Measurements from ENCODE around the gene TEFM.

The TEFM gene, protein sequence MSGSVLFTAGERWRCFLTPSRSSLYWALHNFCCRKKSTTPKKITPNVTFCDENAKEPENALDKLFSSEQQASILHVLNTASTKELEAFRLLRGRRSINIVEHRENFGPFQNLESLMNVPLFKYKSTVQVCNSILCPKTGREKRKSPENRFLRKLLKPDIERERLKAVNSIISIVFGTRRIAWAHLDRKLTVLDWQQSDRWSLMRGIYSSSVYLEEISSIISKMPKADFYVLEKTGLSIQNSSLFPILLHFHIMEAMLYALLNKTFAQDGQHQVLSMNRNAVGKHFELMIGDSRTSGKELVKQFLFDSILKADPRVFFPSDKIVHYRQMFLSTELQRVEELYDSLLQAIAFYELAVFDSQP

DNA sequence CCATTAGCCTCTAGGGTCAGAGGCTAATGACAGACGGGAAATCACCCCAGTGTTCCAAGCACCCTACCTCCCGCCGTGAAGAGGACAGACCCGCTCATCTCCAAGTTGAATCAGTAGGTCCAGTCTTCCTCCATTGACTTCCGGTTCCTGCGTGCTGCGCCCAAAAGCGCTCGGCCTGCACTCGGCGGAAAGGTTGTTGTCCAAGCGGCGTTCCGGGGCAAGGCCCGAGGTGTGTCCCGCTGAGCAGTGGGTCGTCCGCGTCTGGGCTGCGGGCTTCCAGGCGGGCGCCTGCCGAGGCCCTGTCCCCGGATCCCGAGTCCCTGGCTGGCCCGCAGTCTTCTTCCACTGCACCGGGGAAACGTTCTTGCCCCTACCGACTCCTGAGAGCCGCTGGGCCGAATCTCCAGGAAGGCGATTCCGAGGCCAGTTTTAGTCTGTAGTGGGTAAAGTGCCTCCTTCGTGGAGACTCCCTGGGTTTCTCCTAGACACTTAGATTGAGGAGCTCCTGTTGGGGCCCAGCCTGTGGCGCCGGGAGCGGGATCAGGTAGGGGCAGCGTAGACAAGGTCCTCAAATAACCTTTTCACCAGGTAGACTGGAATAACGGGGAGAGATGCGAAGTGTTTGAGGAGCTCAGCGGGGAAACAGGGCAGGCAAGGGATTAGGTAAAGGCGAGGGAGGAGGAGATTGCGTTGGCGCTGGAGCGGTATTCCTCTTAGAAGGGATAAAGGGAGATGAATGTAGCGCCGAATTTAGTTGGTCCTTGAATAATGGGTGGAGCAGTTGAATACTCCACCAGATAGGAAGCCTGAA lies at the start of gene TEFM:
TEFM (minus strand) TSS at position 138 of the 811 bp plus-strand sequence; CDS start at position 98, 40 bp downstream.
- H3K79me2 ChIP-seq (ENCODE audit: insufficient read depth, low read length) = peaks cover 39% of the 10 kb centered on the region
- no peaks in the 10 kb centered on the region for H3K36me3 ChIP-seq (ENCODE audit: insufficient read depth, low read length)
- no peaks in the 10 kb centered on the region for H4K20me1 ChIP-seq (ENCODE audit: insufficient read depth, low read length, poor library complexity, severe bottlenecking)
- H3K4me1 ChIP-seq (ENCODE audit: insufficient read depth, low read length, poor library complexity, severe bottlenecking) = peaks cover 20% of the 10 kb centered on the region
- no peaks in the 10 kb centered on the region for H3K27me3 ChIP-seq (ENCODE audit: insufficient read depth, low read length, poor library complexity, severe bottlenecking)
- H2AFZ ChIP-seq (ENCODE audit: low read length) = peak within 1 kb of the TSS; percentile 99
- peak within 1 kb of the TSS; percentile 95 for H3K9ac ChIP-seq (ENCODE audit: low read depth, low read length, poor library complexity, severe bottlenecking)
- no peaks in the 10 kb centered on the region for H3K9me3 ChIP-seq (ENCODE audit: insufficient read depth, low read depth, low read length)
- H3K9me2 ChIP-seq (replicated peaks; ENCODE audit: low read depth, low read length) = no peaks in the 10 kb centered on the region
- H3F3A ChIP-seq (ENCODE audit: low read depth) = no peaks in the 10 kb centered on the region
- peak within 1 kb of the TSS; percentile 98 for H3K4me3 ChIP-seq (ENCODE audit: low read length, poor library complexity, severe bottlenecking)
- H3K4me2 ChIP-seq (ENCODE audit: low read depth, low read length, poor library complexity, severe bottlenecking) = peak within 1 kb of the TSS; percentile 100
- TF ChIP-seq, protein P1, sequence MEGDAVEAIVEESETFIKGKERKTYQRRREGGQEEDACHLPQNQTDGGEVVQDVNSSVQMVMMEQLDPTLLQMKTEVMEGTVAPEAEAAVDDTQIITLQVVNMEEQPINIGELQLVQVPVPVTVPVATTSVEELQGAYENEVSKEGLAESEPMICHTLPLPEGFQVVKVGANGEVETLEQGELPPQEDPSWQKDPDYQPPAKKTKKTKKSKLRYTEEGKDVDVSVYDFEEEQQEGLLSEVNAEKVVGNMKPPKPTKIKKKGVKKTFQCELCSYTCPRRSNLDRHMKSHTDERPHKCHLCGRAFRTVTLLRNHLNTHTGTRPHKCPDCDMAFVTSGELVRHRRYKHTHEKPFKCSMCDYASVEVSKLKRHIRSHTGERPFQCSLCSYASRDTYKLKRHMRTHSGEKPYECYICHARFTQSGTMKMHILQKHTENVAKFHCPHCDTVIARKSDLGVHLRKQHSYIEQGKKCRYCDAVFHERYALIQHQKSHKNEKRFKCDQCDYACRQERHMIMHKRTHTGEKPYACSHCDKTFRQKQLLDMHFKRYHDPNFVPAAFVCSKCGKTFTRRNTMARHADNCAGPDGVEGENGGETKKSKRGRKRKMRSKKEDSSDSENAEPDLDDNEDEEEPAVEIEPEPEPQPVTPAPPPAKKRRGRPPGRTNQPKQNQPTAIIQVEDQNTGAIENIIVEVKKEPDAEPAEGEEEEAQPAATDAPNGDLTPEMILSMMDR (conservative IDR thresholded peaks at IDR 0.05; ENCODE audit: low read length) = no peak
- TF ChIP-seq EZH2phosphoT487 (IDR thresholded peaks at IDR 0.05; ENCODE audit: borderline replicate concordance) = no peak

DNA sequence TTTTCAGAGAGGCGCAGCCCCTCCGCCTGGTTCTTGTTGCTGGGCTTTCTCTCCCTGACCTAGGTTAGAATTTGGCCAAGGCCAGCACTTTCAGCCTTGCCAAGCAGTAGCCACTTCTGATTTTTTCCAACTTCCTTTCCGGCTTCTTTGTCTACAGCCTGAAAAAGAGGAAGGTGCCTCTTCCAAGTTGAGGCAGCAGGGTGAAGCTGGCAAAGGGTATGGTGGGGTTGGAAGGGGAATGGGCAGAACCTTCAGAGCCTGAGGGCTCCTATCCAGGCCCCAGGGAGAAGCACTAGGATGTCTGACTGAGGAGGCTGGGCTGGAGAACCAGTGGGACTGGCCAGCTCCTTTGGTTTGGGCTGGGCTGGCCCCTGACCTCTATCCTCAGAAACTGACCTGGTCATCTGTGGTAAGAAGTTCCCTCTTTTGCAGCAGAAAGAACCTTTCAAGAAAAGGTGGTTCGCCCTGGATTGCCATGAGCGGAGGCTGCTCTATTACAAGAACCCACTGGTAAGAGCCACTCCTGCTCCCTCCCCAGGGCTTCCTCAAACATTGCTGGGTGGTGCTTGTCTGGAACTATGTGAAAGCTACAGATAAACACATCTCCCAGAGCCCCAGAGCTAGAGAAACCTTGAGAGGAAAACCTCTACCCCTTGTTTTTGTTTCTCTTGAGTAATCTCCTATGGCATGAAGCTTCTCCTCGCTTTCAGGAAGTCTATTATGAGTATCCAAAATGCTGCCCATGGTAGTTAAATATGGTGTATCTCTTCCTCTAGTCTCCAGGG lies 48.2 kb upstream of the TEFM start:
- H3K4me2 ChIP-seq (ENCODE audit: low read depth, low read length, poor library complexity, severe bottlenecking) = no peak overlapping the region
- H2AFZ ChIP-seq (ENCODE audit: low read length) = peak overlapping the region; percentile 45; the same call in 1 of the 2 replicates

More for the DNA sequence above, 48.2 kb upstream of the TEFM start:
- no peaks in the 10 kb centered on the region for H3K4me1 ChIP-seq (ENCODE audit: insufficient read depth, low read length, poor library complexity, severe bottlenecking)
- no peaks in the 10 kb centered on the region for H4K20me1 ChIP-seq (ENCODE audit: insufficient read depth, low read length, poor library complexity, severe bottlenecking)
- no peaks in the 10 kb centered on the region for H3K9me2 ChIP-seq (replicated peaks; ENCODE audit: low read depth, low read length)
- no peak overlapping the region for H3K4me3 ChIP-seq (ENCODE audit: low read length, poor library complexity, severe bottlenecking)
- no peak for TF ChIP-seq EZH2phosphoT487 (IDR thresholded peaks at IDR 0.05; ENCODE audit: borderline replicate concordance)
- TF ChIP-seq, protein P1 (conservative IDR thresholded peaks at IDR 0.05; ENCODE audit: low read length) = no peak
- H3K9ac ChIP-seq (ENCODE audit: low read depth, low read length, poor library complexity, severe bottlenecking) = no peak overlapping the region
- H3K27me3 ChIP-seq (ENCODE audit: insufficient read depth, low read length, poor library complexity, severe bottlenecking) = no peaks in the 10 kb centered on the region
- H3K79me2 ChIP-seq (ENCODE audit: insufficient read depth, low read length) = no peaks in the 10 kb centered on the region
- H3F3A ChIP-seq (ENCODE audit: low read depth) = no peaks in the 10 kb centered on the region
- H3K9me3 ChIP-seq (ENCODE audit: insufficient read depth, low read depth, low read length) = no peaks in the 10 kb centered on the region
- no peaks in the 10 kb centered on the region for H3K36me3 ChIP-seq (ENCODE audit: insufficient read depth, low read length)

All from Loucy (cell line).